ENCODE measurements around the gene ZNF764. TPM values are rescaled to one million over a fixed set of nuclear protein-coding genes. Genes with fewer than 3 reads are reported as not detected.
A peak's percentile ranks its signal among the peaks of the same experiment; 100 is the strongest.

Gene ZNF764
- total and polyA plus RNA-seq, 11 donors: 7.4 to 17.2 (median 11.0) TPM

GRCh38 chr16:30521873-30522641 is 36.1 kb downstream of the ZNF764 start:
- no peak overlapping the region for H3K4me3 ChIP-seq
- no peaks in the 10 kb centered on the region for H3K27me3 ChIP-seq
- intact Hi-C loops (cut with DNase I): loop anchor here in 2 of 10 donors (10.0 kb wide), 2 partner anchors 133 to 457 kb away; partner anchors contain the start of genes ALDOA (in 1 of the 2), FBRS (in 1 of the 2) and PRR14 (in 1 of the 2)
- DNase-seq (no peak), ATAC-seq (no peak)
- TF ChIP-seq POLR2A (IDR thresholded peaks at IDR 0.05): no peak
- TF ChIP-seq CTCF (IDR thresholded peaks at IDR 0.05): no peak
- H3K9me3 ChIP-seq: no peaks in the 10 kb centered on the region
- H3K36me3 ChIP-seq: peaks cover 0 to 42% (median 8%) of the 10 kb centered on the region in 9 donors
- H3K4me1 ChIP-seq: peaks cover 0 to 26% (median 7%) of the 10 kb centered on the region in 12 donors
- 44 to 50% (median 48%) methylated on average over 11 of the region's 11 CpGs for WGBS, 4 donors
- H3K27ac ChIP-seq: no peak overlapping the region

GRCh38 chr16:30521476-30521872 is 36.7 kb downstream of the ZNF764 start:
- TF ChIP-seq CTCF (IDR thresholded peaks at IDR 0.05): no peak
- no peak for TF ChIP-seq POLR2A (IDR thresholded peaks at IDR 0.05)
- peaks cover 0 to 26% (median 7%) of the 10 kb centered on the region in 12 donors for H3K4me1 ChIP-seq
- WGBS, 4 donors: 89 to 96% (median 92%) methylated on average over 5 to 7 of the region's 7 CpGs
- DNase-seq (no peak), ATAC-seq (no peak)
- no peaks in the 10 kb centered on the region for H3K27me3 ChIP-seq
- no peak overlapping the region for H3K4me3 ChIP-seq
- no peak overlapping the region for H3K27ac ChIP-seq
- peaks cover 0 to 47% (median 8%) of the 10 kb centered on the region in 9 donors for H3K36me3 ChIP-seq
- H3K9me3 ChIP-seq: no peaks in the 10 kb centered on the region
- intact Hi-C loops (cut with DNase I): loop anchor here in 2 of 10 donors (10.0 kb wide), 2 partner anchors 133 to 457 kb away; partner anchors contain the start of genes ALDOA (in 1 of the 2), FBRS (in 1 of the 2) and PRR14 (in 1 of the 2)

GRCh38 chr16:30519120-30520049 is 38.8 kb downstream of the ZNF764 start:
- Histone ChIP-seq H3K27ac (no peak overlapping the region), H3K4me1 (peaks cover 0 to 8% (median 1%) of the 10 kb centered on the region in 12 donors), H3K36me3 (peaks cover 0 to 62% (median under 1%) of the 10 kb centered on the region in 9 donors), H3K4me3 (no peak overlapping the region), H3K27me3 (no peaks in the 10 kb centered on the region), H3K9me3 (no peaks in the 10 kb centered on the region)
- TF ChIP-seq CTCF (IDR thresholded peaks at IDR 0.05) (no peak), POLR2A (IDR thresholded peaks at IDR 0.05) (no peak)
- ATAC-seq (no peak), DNase-seq (peak in 1 of 5 donors; percentile 9)
- intact Hi-C loops (cut with DNase I): loop anchor here in 2 of 10 donors (5.0 to 10.0 kb wide), 3 partner anchors 52 to 455 kb away; partner anchors contain the start of genes ALDOA (in 1 of the 2), FBRS (in 1 of the 2) and PRR14 (in 1 of the 2)
- WGBS, 4 donors: 89 to 91% (median 90%) methylated on average over 20 of the region's 20 CpGs

Measured in heart left ventricle (tissue), 16 donors.